ENCODE results near the gene JAK3. TPM values are rescaled to one million over a fixed set of nuclear protein-coding genes. Genes with fewer than 3 reads are reported as not detected.

JAK3 gene
- polyA plus RNA-seq, 1 of the 3 experiments (the other 2 are of a cell fraction): 1.3 TPM

DNA sequence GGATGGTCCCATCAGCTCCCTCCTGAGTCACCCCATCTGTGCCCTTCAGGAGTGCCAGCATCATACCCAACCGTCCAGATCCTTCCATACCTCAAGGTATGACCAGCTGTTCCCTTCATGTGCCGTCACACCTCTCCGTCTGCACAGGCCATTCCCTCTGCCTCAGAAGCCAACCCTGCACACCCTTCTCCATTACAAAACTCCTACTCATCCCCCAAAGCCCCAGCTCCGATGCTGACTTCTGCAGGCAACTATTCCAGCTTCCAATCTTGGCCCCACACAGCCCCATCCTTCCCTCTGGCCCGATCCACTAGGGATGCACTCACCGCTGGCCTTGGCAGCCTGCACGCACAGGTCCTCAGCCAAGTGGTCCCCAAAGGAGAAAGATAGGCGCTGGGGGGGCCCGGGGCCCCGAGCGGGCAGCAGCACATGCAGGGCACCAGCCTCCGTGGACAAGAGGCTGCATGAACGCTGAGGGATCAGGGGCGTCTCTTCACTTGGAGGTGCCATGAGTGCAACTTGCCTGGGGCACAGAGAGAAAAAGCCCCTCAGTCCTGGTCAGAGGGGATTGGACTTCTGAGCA, 3.8 kb downstream of the JAK3 start:
- Histone ChIP-seq H3F3A (replicated peaks; ENCODE audit: insufficient read depth) (no peaks in the 10 kb centered on the region), H3K36me3 (replicated peaks in 1 of 2; ENCODE audit: control insufficient read depth in 1 of 2, insufficient read depth in 2 of 2, low read length in 1 of 2) (no peaks in the 10 kb centered on the region), H3K79me2 (ENCODE audit: insufficient read depth) (no peaks in the 10 kb centered on the region), H3K9me2 (no peaks in the 10 kb centered on the region), H2AFZ (ENCODE audit: low read depth) (no peak overlapping the region), H3K27ac (ENCODE audit: low read depth in 2 of 2, low read length in 1 of 2) (no peak overlapping the region), H3K4me3 (ENCODE audit: low read depth in 2 of 2, low read length in 1 of 2) (no peak overlapping the region), H4K20me1 (ENCODE audit: insufficient read depth) (no peaks in the 10 kb centered on the region), H3K9me3 (no peaks in the 10 kb centered on the region), H3K4me1 (ENCODE audit: control insufficient read depth in 1 of 2, insufficient read depth in 2 of 2, low read depth in 1 of 2, low read length in 1 of 2) (peaks cover 0 to 14% of the 10 kb centered on the region in 2 experiments; a peak in 1 of 4 replicates), H3K4me2 (no peak overlapping the region), H3K9ac (no peak overlapping the region), H3K27me3 (ENCODE audit: insufficient read depth) (no peaks in the 10 kb centered on the region)
- no peak for DNase-seq
- POLR2A ChIA-PET: interaction anchor here (3.1 kb wide), 1 partner anchor 16 kb away, joined by 14 read pairs; the partner anchor contains the start of gene RPL18A
- TF ChIP-seq MAX (IDR thresholded peaks at IDR 0.05; ENCODE audit: low read depth): no peak
- no peak for TF ChIP-seq EP300 (IDR thresholded peaks at IDR 0.05; ENCODE audit: borderline replicate concordance in 1 of 2, low read depth in 1 of 2, low read length in 1 of 2)
- no peak for TF ChIP-seq FOSL2 (IDR thresholded peaks at IDR 0.05; ENCODE audit: borderline replicate concordance, low read depth)
- TF ChIP-seq RFX5 (IDR thresholded peaks at IDR 0.05; ENCODE audit: low read length): no peak
- TF ChIP-seq SIN3A (IDR thresholded peaks at IDR 0.05; ENCODE audit: borderline replicate concordance, low read depth, low read length): no peak
- TF ChIP-seq NRF1 (IDR thresholded peaks at IDR 0.05; ENCODE audit: low read depth, low read length): no peak
- TF ChIP-seq GATA2 (CRISPR knock-in tag; IDR thresholded peaks at IDR 0.05): no peak
- TF ChIP-seq, protein P1, sequence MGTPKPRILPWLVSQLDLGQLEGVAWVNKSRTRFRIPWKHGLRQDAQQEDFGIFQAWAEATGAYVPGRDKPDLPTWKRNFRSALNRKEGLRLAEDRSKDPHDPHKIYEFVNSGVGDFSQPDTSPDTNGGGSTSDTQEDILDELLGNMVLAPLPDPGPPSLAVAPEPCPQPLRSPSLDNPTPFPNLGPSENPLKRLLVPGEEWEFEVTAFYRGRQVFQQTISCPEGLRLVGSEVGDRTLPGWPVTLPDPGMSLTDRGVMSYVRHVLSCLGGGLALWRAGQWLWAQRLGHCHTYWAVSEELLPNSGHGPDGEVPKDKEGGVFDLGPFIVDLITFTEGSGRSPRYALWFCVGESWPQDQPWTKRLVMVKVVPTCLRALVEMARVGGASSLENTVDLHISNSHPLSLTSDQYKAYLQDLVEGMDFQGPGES (IDR thresholded peaks at IDR 0.05; ENCODE audit: low read depth, low read length): no peak
- no peak for TF ChIP-seq JUND (IDR thresholded peaks at IDR 0.05)
- no peak for TF ChIP-seq ELF1 (IDR thresholded peaks at IDR 0.05)
- TF ChIP-seq CHD2 (IDR thresholded peaks at IDR 0.05; ENCODE audit: low read length, partially characterized antibody): no peak
- no peak for TF ChIP-seq EZH2phosphoT487 (IDR thresholded peaks at IDR 0.05; ENCODE audit: borderline replicate concordance, low read depth)
- TF ChIP-seq CTCF (IDR thresholded peaks at IDR 0.05): no peak
- TF ChIP-seq RAD21 (IDR thresholded peaks at IDR 0.05; ENCODE audit: low read length): no peak
- no peak for TF ChIP-seq TAF1 (IDR thresholded peaks at IDR 0.05; ENCODE audit: borderline replicate concordance, low read depth, low read length)
- 84% methylated on average over 14 of the region's 14 CpGs for WGBS (ENCODE audit: low lambda C conversion rate)
- CTCF ChIA-PET: interaction anchor here (1.1 to 2.8 kb wide), 4 partner anchors 11 to 404 kb away, joined by 3 to 20 read pairs (median 3); partner anchors contain the start of gene CCDC124

Measured in SK-N-SH (cell line).